GM19099 (cell line): ENCODE results near the gene MSL2.

Experiments
- POLR2A ChIP-seq: IDR thresholded peaks from 3 replicates; pipeline ENCODE4 v1.6.1; 2011; ENCODE audit warnings: low read depth; ENCODE audit not compliant: insufficient read length; ENCODE audit errors: extremely low read depth

Gene MSL2, protein sequence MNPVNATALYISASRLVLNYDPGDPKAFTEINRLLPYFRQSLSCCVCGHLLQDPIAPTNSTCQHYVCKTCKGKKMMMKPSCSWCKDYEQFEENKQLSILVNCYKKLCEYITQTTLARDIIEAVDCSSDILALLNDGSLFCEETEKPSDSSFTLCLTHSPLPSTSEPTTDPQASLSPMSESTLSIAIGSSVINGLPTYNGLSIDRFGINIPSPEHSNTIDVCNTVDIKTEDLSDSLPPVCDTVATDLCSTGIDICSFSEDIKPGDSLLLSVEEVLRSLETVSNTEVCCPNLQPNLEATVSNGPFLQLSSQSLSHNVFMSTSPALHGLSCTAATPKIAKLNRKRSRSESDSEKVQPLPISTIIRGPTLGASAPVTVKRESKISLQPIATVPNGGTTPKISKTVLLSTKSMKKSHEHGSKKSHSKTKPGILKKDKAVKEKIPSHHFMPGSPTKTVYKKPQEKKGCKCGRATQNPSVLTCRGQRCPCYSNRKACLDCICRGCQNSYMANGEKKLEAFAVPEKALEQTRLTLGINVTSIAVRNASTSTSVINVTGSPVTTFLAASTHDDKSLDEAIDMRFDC

GRCh38 chr3:136196064-136196400, at the start of gene MSL2:
Gene MSL2 (minus strand): TSS chr3:136196335. CDS start chr3:136195113, 1,222 bp downstream.
- TF ChIP-seq POLR2A: peak; percentile 83

- TF ChIP-seq POLR2A: no peak
Measured at GRCh38 chr3:136245691-136246090, 49.6 kb upstream of the MSL2 start.

GRCh38 chr3:136239094-136239493, 43.0 kb upstream of the MSL2 start:
- no peak for TF ChIP-seq POLR2A

DNA sequence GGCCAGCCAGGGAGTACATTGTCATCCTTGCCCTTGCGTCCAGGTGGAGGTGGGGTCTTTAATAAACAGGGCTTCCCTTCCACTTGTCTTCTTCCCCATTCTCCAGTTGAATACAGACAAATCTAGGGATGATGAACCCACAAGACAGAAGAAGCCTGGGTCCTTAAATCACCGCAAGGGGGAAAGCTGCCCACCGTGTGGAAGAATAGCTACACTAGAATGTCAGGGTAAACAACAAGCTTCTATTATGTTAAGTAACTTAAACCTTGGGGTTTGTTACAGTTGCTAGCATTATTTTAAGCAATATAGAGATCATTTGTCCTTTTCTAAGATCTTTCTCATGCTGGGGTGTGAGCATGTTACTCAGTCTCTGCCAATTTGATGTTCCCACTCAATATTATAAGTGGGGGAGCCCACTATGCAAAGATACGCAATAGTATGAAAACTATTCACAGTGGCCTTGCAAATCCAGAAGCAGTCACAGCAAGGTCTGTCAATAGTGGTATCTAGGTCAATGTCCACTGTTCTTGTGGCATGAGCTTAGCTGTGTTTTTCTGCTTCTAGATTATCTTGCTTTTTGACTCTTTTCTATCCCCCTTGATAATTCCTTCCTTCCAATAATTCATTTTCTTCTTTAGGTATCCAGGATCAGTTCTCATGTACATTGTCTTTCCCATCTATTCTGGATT, 42.0 kb upstream of the MSL2 start:
- TF ChIP-seq POLR2A: no peak

- no peak for TF ChIP-seq POLR2A
Measured at GRCh38 chr3:136237103-136237502, 41.0 kb upstream of the MSL2 start.

- TF ChIP-seq POLR2A: no peak
Measured at GRCh38 chr3:136236109-136236508, 40.0 kb upstream of the MSL2 start.

DNA sequence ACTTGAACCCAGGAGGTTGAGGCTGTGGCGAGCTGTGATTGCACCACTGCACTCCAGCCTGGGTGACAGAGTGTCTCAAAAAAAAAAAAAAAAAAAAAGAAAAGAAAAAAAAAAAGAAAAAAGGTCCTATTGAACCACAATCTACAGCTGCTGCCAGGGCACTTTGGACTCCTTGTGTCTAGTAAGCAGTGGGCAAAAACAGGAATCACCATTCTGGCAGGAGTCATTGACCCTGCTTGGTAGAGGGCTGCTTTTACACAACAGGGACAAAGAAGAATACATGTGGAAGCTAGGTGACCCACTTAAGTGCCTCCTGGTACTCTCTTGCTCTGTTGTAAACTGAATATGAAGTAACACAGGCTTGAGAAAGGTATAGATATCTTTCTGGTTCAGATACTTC, 39.4 kb upstream of the MSL2 start:
- TF ChIP-seq POLR2A: no peak

DNA sequence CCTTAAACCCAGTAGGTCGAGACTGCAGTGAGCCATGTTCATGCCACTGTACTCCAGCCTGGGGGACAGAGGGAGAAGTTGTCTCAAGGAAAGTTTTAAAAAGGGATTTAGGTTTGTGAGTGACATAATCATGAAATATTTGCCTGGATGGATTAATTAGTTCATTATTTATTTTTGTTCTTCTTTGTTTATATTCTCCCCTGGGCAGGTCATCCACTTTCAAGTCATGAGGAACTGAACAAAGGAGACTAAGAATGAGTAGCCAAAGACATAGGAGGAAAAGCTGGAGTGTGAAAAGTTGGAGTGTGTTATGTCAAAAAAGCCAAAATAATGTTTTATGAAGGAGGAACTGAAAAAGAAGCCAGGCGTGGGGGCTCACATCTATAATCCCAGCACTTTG, 36.3 kb upstream of the MSL2 start:
- no peak for TF ChIP-seq POLR2A

- TF ChIP-seq POLR2A: no peak
Measured at GRCh38 chr3:136211547-136211946, 15.4 kb upstream of the MSL2 start.

DNA sequence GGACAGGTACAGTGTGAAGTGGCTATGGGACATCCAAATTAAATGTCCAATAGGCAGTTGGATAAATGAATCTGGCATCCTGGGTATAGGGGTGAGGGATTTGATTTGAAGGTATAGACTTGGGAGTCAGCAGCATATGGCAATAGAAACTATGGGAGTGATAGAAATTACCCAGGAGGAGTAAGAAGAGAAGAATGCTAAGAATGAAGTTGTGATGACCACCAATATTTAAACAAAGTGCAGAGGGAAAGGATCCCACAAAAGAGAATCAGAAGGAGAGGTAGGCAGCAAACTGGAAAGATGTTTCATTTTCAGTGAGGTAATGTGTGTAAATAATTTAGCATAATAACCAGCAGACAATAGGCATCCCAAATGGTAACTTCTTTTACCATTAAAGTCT, 13.8 kb upstream of the MSL2 start:
- TF ChIP-seq POLR2A: no peak

DNA sequence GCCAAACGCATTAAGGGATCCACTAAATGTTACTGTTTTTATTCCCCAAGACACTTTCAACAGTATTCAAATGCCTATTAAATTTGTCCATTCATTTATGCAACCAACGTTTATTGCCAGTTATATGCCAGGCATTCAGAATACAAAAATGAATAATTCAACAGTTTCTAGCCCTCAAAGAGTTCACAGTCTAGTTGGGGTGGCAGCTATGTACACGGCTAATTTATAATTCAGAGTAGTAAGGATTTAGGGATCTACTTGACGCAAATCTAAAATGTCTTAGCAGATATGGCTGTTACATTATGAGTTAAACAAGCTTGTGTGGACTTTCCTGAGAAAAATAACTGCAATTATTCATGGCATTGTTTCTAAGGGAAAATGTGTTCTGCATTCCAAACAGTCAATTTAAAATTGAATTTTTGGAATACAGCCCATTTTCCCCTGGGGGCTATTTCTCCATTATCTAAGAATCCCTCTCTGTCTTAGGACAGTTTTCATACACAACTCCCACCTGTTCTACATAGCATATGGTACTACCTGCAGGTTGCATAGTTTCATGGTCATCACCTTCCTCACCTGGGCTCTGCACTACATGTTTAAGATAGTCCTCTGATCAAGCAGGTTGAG, 11.5 kb upstream of the MSL2 start:
- TF ChIP-seq POLR2A: no peak

DNA sequence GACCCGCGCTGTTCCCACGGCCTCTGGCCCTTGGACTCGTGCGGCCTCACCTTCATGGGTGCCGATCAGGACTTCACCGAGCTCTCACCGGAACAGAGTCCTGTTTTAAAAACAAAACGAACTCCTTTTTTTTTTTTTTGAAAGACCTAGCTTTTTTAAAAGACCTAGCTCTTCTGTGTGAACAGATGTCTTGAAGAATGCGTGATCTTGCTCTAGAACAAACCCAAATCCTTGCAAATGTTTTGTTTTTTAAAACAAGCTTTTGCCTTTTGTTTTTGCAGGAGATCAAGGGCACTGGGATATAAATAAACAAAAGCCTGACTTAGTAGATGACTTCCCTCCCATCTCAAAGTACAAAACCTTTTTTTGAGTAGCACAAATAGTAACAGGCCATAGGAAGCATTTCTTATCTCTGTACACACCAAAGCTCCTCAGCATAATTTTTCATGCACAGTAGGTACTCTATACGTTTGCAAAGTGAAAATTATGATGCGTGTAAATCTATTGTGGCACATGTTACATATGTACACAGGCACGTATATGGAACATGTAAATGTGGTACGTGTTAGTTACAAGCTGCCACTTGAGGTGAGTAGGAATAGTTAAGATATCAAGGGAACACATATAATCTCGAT, 1.1 kb upstream of the MSL2 start:
- TF ChIP-seq POLR2A: no peak

DNA sequence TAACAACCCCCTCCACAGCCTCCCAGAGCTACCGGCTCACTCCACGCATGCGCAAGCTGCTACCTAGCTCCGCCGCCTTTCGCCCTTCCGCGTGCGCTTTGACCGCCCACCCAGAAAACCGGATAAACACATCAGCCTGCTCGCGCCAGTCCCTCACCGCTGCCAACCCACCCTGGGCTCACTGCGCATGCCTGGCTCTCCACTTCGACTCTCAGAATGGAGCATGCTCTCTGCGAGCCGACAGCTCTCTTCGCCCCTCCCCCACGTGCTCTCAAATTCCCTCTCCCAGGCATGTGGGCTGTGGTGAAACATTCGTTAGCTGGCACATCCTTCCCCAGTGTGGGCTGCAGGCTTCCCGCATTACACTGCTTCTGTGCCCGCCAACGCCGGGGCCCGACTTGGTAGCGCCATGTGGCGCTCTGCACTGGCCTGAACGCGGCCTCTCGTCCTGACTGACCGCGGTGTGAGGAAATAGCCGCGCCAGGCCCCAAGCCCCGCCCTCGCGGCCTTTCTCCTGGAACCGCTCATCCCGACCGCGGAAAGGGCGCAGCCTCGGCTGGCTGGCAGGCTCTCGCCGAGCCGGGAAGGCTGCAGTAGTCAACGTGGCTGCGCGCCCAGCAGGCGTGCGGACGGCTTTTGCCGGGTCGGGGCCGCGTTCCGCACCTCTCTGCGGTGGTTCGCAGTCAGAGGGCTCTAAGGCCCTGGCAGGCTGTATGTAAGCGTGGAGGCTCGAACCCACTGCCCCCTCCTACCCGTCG, 445 bp upstream of the MSL2 start:
- TF ChIP-seq POLR2A: peak; percentile 53

DNA sequence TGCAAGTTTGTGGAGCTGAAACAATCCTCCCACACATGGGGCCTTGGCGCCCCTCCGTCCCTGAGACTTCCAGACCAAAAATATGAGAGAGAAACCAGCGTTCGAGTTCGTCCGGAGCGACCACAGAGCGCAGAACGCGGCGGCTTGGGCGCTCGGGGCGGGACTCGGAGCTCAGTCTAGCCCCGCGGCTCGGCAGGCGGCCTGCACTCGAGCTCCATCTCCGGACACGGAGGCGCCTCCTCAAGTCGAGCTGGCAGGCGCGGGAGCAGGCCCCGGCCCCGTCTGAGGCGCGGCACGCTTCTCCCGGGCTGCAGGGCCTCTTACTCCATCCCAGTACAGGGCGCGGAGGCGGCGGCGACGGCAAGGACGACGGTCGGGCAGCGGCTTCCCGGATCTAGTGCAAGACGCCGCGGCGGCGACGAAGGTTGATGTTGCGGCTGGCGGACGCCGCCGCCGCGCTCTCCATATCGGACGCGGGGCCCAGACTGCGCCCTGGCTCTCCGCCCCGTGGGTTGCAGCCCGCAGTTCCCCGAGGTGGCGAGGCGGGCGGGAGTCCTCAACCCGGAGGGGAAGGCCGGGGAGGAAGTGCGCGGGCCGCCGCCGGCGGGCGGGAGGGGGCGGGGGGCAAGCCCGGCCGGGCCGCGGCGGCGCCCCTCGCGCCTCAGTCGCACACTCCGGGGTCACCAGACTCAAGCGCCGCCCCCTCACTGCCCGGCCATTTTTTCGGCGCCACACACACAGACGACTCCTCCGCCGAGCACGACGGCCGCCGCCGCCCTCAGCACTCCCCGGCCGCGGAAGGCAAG, 674 bp downstream of the MSL2 start:
- peak; percentile 84 for TF ChIP-seq POLR2A
